ENCODE measurements around the gene CDC123. TPM values are rescaled to one million over a fixed set of nuclear protein-coding genes. Genes with fewer than 3 reads are reported as not detected.
"Not testable (repeated sequence)": the region's sequence is repeated elsewhere in the genome, so short reads cannot be mapped to it uniquely, and the experiment has no call there.

CDC123 gene
- total RNA-seq, 8 experiments from 2014 or later: 51.0 to 178 (median 97.9) TPM

- in situ Hi-C loops (cut with MboI; ENCODE audit: low pct_unique_long_range_greater_than_20kb in 2 of 9, low sequenced_read_pairs in 9 of 9, unreplicated experiment in 9 of 9): loop anchor here in 6 of 9 experiments (10.0 to 25.0 kb wide), 7 partner anchors 387 to 837 kb away; no protein-coding TSS in a partner anchor
- WGBS, 10 experiments: 78 to 100% (median 89%) methylated on average over 1 to 10 of the region's 10 CpGs; no CpG with 5 or more reads in 1 of the 10 experiments
These were observed 54.2 kb downstream of the CDC123 start for GRCh38 chr10:12250181-12250580.

GRCh38 chr10:12250702-12251101 lies 54.7 kb downstream of the CDC123 start:
- in situ Hi-C loops (cut with MboI; ENCODE audit: low pct_unique_long_range_greater_than_20kb in 2 of 9, low sequenced_read_pairs in 9 of 9, unreplicated experiment in 9 of 9): loop anchor here in 6 of 9 experiments (10.0 to 25.0 kb wide), 7 partner anchors 387 to 837 kb away; no protein-coding TSS in a partner anchor
- not testable (repeated sequence) for ATAC-seq (replicated peaks in 6 of 8); H3K4me1 ChIP-seq (replicated peaks in 1 of 2); H3K27ac ChIP-seq; H3K4me3 ChIP-seq
- 86 to 100% (median 100%) methylated on average over 1 to 4 of the region's 5 CpGs; no CpG with 5 or more reads in 4 of the 10 experiments for WGBS, 10 experiments

More at GRCh38 chr10:12250181-12250580, 54.2 kb downstream of the CDC123 start:
- Histone ChIP-seq H3K27ac (no peak overlapping the region), H3K4me1 (replicated peaks in 1 of 2) (no peaks in the 10 kb centered on the region), H3K4me3 (no peak overlapping the region)
- ATAC-seq (replicated peaks in 6 of 8): no peak

- Histone ChIP-seq H3K4me3 (no peak overlapping the region), H3K4me1 (replicated peaks in 1 of 2) (no peaks in the 10 kb centered on the region), H3K27ac (no peak overlapping the region)
- ATAC-seq (replicated peaks in 6 of 8): no peak
- WGBS, 10 experiments: 83 to 100% (median 100%) methylated on average over 1 to 5 of the region's 5 CpGs; no CpG with 5 or more reads in 2 of the 10 experiments
- in situ Hi-C loops (cut with MboI; ENCODE audit: low pct_unique_long_range_greater_than_20kb in 2 of 9, low sequenced_read_pairs in 9 of 9, unreplicated experiment in 9 of 9): loop anchor here in 6 of 9 experiments (10.0 to 25.0 kb wide), 7 partner anchors 386 to 836 kb away; no protein-coding TSS in a partner anchor
These were observed 55.6 kb downstream of the CDC123 start for GRCh38 chr10:12251581-12251980.

GRCh38 chr10:12252882-12253546 lies 57.0 kb downstream of the CDC123 start:
- WGBS, 10 experiments: 80 to 100% (median 93%) methylated on average over 1 to 13 of the region's 13 CpGs
- no peak overlapping the region for H3K4me3 ChIP-seq
- H3K27ac ChIP-seq: no peak overlapping the region
- in situ Hi-C loops (cut with MboI; ENCODE audit: low pct_unique_long_range_greater_than_20kb in 2 of 9, low sequenced_read_pairs in 9 of 9, unreplicated experiment in 9 of 9): loop anchor here in 6 of 9 experiments (10.0 to 25.0 kb wide), 7 partner anchors 384 to 834 kb away; no protein-coding TSS in a partner anchor
- no peaks in the 10 kb centered on the region for H3K4me1 ChIP-seq (replicated peaks in 1 of 2)
- ATAC-seq (replicated peaks in 6 of 8): peak in 1 of 8 experiments; percentile 41

GRCh38 chr10:12255048-12255447 lies 59.1 kb downstream of the CDC123 start:
- H3K27ac ChIP-seq: no peak overlapping the region
- ATAC-seq (replicated peaks in 6 of 8): peak in 2 of 8 experiments; percentile 14 to 54
- WGBS, 10 experiments: 13 to 60% (median 28%) methylated on average over 1 of the region's 1 CpG; no CpG with 5 or more reads in 6 of the 10 experiments
- H3K4me1 ChIP-seq (replicated peaks in 1 of 2): no peaks in the 10 kb centered on the region
- no peak overlapping the region for H3K4me3 ChIP-seq
- in situ Hi-C loops (cut with MboI; ENCODE audit: low pct_unique_long_range_greater_than_20kb in 2 of 9, low sequenced_read_pairs in 9 of 9, unreplicated experiment in 9 of 9): loop anchor here in 6 of 9 experiments (10.0 to 25.0 kb wide), 7 partner anchors 382 to 832 kb away; no protein-coding TSS in a partner anchor

GRCh38 chr10:12259988-12260387 lies 64.0 kb downstream of the CDC123 start:
- in situ Hi-C loops (cut with MboI; ENCODE audit: low pct_unique_long_range_greater_than_20kb in 2 of 9, low sequenced_read_pairs in 9 of 9, unreplicated experiment in 9 of 9): loop anchor here in 6 of 9 experiments (10.0 to 25.0 kb wide), 7 partner anchors 377 to 827 kb away; no protein-coding TSS in a partner anchor
- H3K27ac ChIP-seq: no peak overlapping the region
- no peaks in the 10 kb centered on the region for H3K4me1 ChIP-seq (replicated peaks in 1 of 2)
- no peak overlapping the region for H3K4me3 ChIP-seq
- WGBS, 10 experiments: 42 to 100% (median 84%) methylated on average over 1 to 4 of the region's 4 CpGs; no CpG with 5 or more reads in 4 of the 10 experiments
- no peak for ATAC-seq (replicated peaks in 6 of 8)

- no peak overlapping the region for H3K27ac ChIP-seq
- 17 to 91% (median 73%) methylated on average over 1 to 3 of the region's 3 CpGs for WGBS, 10 experiments
- in situ Hi-C loops (cut with MboI; ENCODE audit: low pct_unique_long_range_greater_than_20kb in 2 of 9, low sequenced_read_pairs in 9 of 9, unreplicated experiment in 9 of 9): loop anchor here in 6 of 9 experiments (25.0 kb wide), 6 partner anchors 375 to 825 kb away; no protein-coding TSS in a partner anchor
- no peak for ATAC-seq (replicated peaks in 6 of 8)
- H3K4me1 ChIP-seq (replicated peaks in 1 of 2): no peaks in the 10 kb centered on the region
- H3K4me3 ChIP-seq: no peak overlapping the region
These were observed 66.4 kb downstream of the CDC123 start for GRCh38 chr10:12262278-12262981.

- peak; percentile 92 to 98 (median 96) for ATAC-seq (replicated peaks in 6 of 8)
- H3K27ac ChIP-seq: peak overlapping the region in 1 of 2 donors; percentile 45
- in situ Hi-C loops (cut with MboI; ENCODE audit: low pct_unique_long_range_greater_than_20kb in 2 of 9, low sequenced_read_pairs in 9 of 9, unreplicated experiment in 9 of 9): loop anchor here in 6 of 9 experiments (25.0 kb wide), 6 partner anchors 373 to 823 kb away; no protein-coding TSS in a partner anchor
These were observed 68.4 kb downstream of the CDC123 start for GRCh38 chr10:12264204-12264940.

GRCh38 chr10:12269056-12269455 lies 73.1 kb downstream of the CDC123 start:
- no peaks in the 10 kb centered on the region for H3K4me1 ChIP-seq (replicated peaks in 1 of 2)
- in situ Hi-C loops (cut with MboI; ENCODE audit: low pct_unique_long_range_greater_than_20kb in 2 of 9, low sequenced_read_pairs in 9 of 9, unreplicated experiment in 9 of 9): loop anchor here in 6 of 9 experiments (25.0 kb wide), 6 partner anchors 368 to 818 kb away; no protein-coding TSS in a partner anchor
- WGBS, 10 experiments: 100% methylated on average over 1 to 2 of the region's 2 CpGs; no CpG with 5 or more reads in 6 of the 10 experiments
- no peak for ATAC-seq (replicated peaks in 6 of 8)
- H3K27ac ChIP-seq: no peak overlapping the region
- H3K4me3 ChIP-seq: no peak overlapping the region

More at GRCh38 chr10:12264204-12264940, 68.4 kb downstream of the CDC123 start:
- Histone ChIP-seq H3K4me3 (peak overlapping the region in 2 of 5 donors; percentile 7 to 11), H3K4me1 (replicated peaks in 1 of 2) (no peaks in the 10 kb centered on the region)
- WGBS, 10 experiments: 0 to 100% (median 26%) methylated on average over 2 to 12 of the region's 31 CpGs; no CpG with 5 or more reads in 2 of the 10 experiments

GRCh38 chr10:12271210-12271540 lies 75.2 kb downstream of the CDC123 start:
- in situ Hi-C loops (cut with MboI; ENCODE audit: low pct_unique_long_range_greater_than_20kb in 2 of 9, low sequenced_read_pairs in 9 of 9, unreplicated experiment in 9 of 9): loop anchor here in 6 of 9 experiments (25.0 kb wide), 6 partner anchors 366 to 816 kb away; no protein-coding TSS in a partner anchor
- peak in 3 of 8 experiments; percentile 22 to 63 (median 55) for ATAC-seq (replicated peaks in 6 of 8)

GRCh38 chr10:12277862-12278261 lies 81.9 kb downstream of the CDC123 start:
- H3K4me3 ChIP-seq; in situ Hi-C loops (cut with MboI; ENCODE audit: low pct_unique_long_range_greater_than_20kb in 2 of 9, low sequenced_read_pairs in 9 of 9, unreplicated experiment in 9 of 9); H3K4me1 ChIP-seq (replicated peaks in 1 of 2); H3K27ac ChIP-seq; ATAC-seq (replicated peaks in 6 of 8): not testable (repeated sequence)
- WGBS, 10 experiments: 28 to 100% (median 90%) methylated on average over 1 to 7 of the region's 7 CpGs; no CpG with 5 or more reads in 3 of the 10 experiments

More at GRCh38 chr10:12271210-12271540, 75.2 kb downstream of the CDC123 start:
- 12 to 100% (median 88%) methylated on average over 1 to 6 of the region's 8 CpGs; no CpG with 5 or more reads in 4 of the 10 experiments for WGBS, 10 experiments
- H3K27ac ChIP-seq: no peak overlapping the region
- no peak overlapping the region for H3K4me3 ChIP-seq
- no peaks in the 10 kb centered on the region for H3K4me1 ChIP-seq (replicated peaks in 1 of 2)

GRCh38 chr10:12279281-12279680 lies 83.3 kb downstream of the CDC123 start:
- ATAC-seq (replicated peaks in 6 of 8): no peak
- H3K27ac ChIP-seq: no peak overlapping the region
- WGBS, 10 experiments: 57 to 96% (median 78%) methylated on average over 1 to 10 of the region's 11 CpGs; no CpG with 5 or more reads in 1 of the 10 experiments
- no peak overlapping the region for H3K4me3 ChIP-seq
- no peaks in the 10 kb centered on the region for H3K4me1 ChIP-seq (replicated peaks in 1 of 2)
- in situ Hi-C loops (cut with MboI; ENCODE audit: low pct_unique_long_range_greater_than_20kb in 2 of 9, low sequenced_read_pairs in 9 of 9, unreplicated experiment in 9 of 9): no loop called here
